NCI-H2029 (cell line): ENCODE data around the gene CALML6.
"Not testable (repeated sequence)": the region's sequence is repeated elsewhere in the genome, so short reads cannot be mapped to it uniquely, and the experiment has no call there.

ENCODE experiments used
- DNase-seq: peaks from one replicate; lab custom pipeline; 2025; lab: John Stamatoyannopoulos, UW

The CALML6 gene, protein sequence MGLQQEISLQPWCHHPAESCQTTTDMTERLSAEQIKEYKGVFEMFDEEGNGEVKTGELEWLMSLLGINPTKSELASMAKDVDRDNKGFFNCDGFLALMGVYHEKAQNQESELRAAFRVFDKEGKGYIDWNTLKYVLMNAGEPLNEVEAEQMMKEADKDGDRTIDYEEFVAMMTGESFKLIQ

DNA sequence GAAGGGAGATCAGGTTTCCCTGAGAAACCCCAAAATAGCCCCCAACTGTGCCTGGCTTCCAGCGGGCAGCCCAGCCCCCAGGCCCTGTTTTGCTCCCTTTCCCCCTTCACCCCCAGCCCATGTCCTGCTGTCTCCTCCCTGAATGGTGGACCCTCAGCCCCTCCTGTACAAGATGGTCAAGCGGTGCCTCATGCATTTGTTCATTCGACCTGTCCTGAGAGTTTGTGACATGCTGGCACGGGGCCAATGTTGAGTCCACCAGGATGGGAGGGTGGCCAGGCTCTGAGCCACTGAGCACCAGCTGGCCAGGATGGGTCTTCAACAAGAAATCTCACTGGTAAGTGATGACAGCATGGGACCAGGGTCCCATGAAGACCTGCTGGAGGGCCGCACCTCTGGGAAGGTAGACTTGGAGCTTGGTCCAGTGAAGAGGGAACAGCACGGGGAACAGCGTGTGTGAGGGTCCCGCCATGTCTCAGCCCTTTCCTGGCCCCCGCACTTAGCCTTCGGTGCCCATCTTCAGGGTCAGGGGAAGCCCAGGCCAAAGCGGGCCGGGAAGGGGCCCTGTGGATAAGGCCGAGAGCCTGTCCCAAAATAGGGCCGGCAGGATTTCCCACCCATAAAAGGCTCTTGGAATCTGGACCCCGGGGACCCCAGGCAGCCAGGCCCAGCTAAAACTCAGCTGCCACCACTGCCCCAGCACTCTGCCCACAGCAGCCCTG is at the start of gene CALML6:
CALML6 (plus strand) TSS at position 290 of the 722 bp plus-strand sequence; CDS start at position 311, 21 bp downstream.
- no peak for DNase-seq

DNA sequence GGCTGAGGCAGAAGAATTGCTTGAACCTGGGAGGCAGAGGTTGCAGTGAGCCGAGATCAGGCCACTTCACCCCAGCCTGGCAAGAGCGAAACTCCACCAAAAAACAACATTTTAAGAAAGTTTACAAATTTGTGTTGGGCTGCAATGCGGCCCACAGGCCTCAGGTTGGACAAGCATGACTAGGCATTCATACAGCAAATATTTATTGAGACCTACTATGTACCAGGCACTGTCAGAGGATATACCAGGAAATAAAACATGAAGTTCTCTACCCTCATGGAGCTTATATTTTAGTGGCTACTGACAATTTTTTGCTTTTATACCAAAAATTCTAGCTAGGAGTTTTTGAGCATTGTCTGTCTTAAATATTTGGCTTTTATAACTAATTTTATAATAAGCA is 47.9 kb upstream of the CALML6 start:
- DNase-seq, result no peak

DNA sequence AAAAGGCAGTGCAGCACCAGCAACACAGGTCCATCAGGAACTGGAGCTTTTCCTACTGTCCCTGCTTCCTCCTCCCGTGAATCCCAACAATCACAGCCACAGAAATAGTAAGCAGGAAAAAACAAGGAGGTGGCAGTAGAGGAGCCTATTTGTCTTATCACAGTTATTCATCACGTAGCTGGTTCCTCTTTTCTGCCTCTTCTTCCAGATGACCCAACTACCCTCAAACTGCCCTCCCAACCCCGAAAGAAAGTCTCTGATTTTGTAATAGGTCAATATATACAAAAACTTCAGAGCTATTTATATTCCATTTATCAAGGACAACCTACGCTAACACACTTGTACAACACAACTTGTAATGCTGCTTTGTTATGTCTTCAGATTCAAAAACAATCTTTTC is 45.6 kb upstream of the CALML6 start:
- DNase-seq, result no peak

DNA sequence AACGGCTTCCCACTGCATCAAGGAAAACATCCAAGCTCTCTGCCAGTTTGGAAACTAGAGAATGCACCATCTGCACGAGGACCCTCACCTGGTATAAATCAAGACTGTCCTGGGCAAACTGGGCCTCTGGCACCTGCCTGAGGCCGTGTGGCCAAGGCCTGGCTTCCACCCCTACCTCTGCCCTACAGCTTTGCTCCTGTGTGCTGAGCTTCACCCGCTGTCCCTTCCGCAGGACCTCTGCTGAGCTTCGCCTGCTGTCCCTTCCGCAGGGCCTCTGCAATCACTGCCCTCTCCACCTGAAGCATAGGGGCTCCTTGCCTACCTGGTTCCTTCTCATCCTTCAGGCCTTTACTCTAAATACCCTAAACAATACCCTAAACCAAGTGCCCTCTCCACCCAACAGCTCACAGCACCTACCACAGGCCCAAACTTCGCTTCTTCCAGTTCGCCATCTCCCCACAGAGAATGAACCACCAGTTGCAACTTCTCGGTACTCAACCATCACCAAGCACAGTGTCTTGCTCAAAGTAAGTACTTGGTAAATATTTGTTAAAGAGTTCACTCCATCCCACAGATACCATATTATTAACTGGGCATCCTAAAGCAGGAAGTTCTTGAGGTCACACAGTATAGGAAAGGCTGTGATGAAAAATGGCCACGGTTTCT is 42.6 kb upstream of the CALML6 start:
- no peak for DNase-seq

DNA sequence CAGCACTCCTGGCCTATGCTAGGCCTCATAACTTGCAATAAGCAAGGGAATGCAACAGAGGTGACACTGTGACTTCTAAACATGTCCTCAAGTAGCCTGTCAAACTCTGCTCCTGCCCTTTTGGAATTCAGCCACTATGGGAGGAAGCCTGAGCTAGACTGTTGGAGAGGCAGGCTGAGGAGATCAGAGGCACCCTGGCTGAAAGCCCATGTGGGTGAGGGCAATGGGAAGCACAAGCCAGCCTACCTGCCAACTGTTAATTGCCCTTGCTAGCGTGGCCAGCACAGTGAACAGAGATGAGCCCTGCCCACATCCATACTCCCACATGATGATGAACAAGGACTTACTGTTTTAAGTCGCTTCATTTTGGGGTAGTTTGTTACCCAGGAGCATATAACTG is 41.9 kb upstream of the CALML6 start:
- DNase-seq, result peak; percentile 78

DNA sequence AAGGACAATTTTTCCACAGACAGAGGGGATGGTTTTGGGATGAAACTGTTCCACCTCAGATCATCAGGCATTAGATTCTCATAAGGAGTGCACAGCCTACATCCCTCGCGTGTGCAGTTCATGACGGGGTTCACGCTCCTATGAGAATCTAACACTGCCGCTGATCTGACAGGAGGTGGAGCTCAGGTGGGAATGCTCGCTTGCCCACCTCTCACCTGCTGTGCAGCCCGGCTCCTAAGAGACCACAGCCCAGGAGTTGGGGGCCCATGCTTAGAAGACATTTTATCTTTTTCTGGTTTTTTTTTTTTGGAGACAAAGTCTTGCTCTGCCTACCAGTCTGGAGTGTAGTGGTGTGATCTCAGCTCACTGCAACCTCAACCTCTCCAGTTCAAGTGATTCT is 40.2 kb upstream of the CALML6 start:
- DNase-seq, result no peak

DNA sequence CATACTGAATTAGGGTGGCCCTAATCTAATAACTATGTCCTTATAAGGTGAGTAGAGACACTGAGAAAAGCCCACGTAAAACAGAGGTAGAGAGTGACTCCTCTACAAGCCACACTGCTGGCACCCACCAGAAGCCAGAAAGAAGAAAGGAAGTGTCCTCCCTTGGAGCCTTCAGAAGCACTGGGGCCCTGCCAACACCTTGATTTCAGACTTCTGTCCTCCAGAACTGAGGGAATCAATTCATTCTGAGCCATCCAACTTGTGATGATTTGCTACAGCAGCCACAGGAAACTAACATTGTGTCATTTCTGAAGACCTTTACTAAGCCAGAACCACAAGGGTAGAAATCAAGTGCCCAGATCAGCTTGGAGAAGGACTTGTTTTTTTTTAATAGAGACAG is 39.1 kb upstream of the CALML6 start:
- no peak for DNase-seq

DNA sequence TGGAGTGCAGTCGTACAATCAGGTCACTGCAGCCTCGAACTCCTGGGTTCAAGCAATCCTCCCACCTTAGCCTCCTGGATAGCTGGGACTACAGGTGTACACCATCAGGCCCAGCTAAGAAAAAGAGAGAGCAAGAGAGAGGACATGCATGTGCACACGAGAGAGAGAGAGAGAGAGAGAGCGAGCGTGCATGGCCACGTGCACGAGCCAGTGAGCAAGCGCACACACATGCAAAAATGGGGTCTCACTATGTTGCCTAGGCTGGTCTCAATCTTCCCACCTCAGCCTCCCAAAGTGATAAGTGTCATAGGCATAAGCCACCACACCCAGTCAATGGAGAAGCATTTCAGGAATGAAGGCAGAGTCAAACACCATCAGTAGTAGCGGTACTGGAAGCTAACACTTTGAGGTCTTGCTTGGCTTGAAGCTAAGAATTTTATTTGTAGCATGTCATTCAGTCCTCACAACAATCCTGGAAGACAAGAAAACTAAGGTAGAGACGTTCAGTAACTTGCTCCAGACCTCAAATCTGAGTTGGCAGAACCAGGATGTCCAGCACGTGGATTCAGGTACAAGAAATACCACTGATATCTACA is 38.6 kb upstream of the CALML6 start:
- DNase-seq, result no peak

DNA sequence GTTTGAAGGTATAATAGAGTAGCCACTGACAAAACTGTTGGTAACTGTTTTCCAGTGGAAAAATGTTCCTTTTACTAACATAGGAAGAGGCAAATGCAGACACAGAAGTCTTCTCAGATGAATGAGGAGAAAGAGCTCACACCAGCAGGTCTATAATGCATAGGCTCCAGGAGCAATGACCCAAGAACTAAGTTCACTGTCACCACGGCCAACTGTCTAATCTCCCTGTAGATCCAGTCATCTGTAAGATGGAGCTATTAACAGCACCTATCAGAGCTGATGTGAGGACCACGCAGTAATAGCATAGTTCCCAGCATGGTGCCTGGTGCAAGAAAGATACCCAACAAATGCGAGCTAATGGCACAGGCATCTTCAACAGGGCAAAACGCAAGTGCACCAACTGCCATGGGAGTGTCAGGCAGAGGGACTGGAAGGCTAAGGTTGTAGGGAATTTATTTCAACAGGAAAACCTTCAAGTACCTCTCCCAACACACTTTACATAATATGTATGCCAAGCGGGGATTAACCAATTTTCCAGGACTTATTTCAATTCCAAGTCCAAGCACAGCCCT is 37.1 kb upstream of the CALML6 start:
- DNase-seq, result no peak

DNA sequence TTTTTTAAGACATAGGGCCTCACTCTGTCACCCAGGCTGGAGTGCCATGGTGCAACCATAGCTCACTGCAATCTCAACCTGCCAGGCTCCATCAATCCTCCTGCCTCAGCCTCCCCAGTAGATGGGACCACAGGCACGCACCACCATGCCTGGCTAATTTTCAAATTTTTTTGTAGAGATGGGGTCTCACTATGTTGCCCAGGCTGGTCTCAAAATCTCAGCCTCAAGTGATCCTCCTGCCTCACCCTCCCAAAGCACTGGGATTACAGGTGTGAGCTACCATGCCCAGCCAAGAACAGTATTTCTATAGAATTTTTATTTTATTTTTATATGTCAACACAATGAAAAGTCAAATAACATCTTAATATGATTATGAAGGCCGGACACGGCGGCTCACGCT is 35.1 kb upstream of the CALML6 start:
- DNase-seq, result no peak

DNA sequence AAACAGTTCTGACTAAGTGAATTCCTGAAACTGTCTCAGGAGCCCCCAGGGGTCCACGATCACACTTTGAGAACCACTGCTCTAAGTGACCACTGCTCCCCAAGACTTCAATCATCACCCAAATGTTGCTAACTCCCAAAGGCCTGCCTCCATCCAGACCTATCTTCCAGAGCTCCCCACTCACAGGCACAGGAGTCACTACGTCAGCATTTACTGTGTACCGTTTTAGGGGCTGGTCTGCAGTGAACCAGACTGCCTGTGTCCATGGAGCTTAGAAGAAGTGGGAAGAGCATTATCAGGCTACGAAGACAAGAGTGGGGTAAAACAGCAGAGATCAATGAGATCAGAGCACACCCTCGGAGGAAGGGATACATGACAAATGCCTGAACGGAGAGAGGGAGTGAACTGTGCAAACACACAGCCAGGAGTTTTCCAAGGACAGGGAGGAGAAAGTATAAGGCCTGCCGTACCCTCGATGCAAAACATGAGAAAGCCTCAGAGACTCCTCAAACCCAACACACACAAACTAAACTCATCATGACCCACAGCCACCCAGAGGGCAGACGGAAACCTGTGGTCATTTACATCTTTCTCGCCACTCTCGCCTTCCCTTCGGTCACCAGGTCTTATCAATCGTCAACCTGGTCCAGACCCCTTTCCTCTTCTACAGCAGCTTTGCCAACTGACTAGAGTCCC is 34.3 kb upstream of the CALML6 start:
- no peak for DNase-seq

DNA sequence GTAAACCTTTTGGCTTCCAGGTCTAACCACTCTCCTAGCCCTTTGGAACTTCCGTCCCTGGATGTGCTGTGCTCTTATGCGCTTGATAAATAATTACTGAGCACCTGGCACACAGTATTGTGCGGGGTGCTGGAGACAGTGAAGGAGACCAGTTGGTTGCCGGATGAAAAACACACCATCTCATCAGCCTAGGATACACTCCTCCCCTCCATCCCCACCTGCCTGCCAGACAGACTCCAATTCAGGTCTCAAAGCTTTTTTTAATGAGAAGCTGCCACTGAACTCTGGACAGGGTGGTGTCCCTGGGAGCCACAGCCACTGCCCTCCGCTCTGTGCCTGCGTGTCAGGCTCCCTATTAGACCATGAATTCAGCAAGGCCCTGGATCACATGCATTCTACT is 33.3 kb upstream of the CALML6 start:
- DNase-seq, result no peak

DNA sequence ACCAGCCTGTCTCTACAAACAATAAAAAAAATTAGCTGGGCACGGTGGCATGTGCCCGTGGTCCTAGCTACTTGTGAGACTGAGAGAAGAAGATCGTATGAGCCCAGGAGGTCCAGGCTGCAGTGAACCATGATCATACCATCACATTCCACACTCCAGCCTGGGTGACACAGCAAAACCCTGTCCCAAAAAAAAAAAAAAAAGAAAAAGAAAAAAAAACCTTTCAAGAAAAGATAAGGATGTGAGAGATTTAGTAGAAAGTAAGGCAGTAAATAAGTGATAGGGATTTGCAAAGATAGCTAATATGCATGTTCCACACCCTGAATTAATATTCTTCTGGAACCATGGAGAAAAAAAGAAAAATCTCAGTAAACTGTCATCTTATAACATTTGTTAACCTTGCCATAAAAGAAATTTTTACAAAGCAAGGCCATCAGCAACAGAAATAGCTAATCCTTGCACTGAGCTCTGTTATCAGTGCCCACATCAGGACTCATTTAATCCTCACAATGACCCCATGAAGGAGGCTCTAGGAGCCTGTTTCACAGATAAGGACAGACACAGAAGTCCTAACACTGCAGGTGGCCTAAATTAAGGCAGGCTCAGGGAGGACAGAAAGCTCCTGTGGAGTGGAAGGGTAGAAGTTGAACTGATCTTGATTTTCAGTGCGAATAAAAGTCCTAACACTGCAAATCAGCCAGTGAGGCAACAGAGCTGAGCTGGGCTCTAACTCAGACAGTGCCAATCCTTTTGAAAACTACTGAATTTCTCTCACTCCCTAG is 31.8 kb upstream of the CALML6 start:
- DNase-seq, result no peak

DNA sequence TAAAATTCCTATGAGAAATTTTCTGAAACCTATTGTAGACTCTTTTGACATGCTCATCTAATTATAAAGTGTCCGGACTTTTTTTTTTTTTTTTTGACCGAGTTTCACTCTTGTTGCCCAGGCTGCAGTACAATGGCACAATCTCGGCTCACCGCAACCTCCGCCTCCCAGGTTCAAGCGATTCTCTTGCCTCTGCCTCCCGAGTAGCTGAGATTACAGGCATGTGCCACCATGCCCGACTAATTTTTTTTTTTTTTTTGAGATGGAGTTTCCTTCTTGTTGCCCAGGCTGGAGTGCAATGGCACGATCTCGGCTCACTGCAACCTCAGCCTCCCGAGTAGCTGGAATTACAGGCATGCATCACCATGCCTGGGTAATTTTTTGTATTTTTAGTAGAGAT is 31.2 kb upstream of the CALML6 start:
- not testable (repeated sequence) for DNase-seq

DNA sequence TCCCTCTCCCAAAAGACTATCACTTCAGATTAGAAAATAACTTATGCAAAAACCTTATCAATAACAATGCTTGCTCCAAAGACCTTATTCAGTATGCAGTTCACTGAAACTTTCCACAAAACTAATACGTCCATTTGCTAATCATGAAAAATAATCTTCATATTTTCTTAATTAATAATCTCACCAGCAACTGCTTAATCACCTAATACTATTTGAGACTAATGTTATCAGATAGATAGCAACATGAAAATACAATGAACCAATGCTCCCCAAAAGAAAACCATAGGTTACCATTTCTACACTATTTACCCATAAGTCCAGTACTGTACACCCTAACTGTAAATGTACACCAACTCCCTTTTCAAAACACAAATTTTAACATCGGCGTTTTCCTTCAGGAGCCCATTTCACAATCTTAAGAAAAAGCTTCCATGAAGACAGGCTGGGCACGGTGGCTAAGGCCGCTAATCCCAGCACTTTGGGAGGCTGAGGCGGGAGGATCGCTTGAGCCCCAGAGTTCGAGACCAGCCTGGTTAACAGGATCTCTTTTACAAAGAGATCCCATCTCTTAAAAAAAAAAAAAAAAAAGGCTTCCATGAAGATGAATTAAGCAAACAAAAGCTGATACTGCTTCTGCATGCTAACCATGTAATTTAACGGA is 25.8 kb upstream of the CALML6 start:
- no peak for DNase-seq

DNA sequence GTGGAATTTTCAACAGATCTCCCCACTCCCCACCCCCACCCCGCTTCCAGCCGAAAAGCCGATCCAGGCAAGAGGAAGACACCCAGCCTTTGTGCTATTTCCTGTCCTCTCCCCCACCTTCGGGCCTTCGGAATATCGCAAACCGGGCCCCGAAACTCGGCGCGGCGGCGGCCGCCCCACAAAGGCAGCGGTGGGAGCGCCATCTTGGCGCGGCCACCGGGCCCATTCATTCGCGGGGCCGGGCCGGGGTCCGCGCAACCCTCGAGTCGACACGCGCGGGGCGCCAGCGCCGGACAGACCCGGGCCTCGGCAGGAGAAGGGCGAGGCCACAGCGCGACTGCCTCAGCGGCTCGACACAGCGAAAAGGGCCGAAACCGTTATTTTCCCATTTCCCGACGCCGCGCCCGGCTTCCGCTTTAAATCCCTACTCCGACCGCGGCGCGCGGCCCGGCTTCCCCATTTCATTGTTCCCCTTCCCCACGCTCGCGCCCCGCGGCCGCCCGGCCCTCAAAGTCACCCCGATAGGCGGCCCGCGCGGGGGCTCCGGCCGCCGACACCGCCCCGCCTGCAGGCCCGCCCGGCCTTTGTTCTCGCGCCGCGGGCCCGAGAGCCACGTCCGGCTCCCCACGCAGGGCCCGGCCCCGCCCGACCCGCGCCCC is 25.1 kb upstream of the CALML6 start:
- DNase-seq, result no peak

DNA sequence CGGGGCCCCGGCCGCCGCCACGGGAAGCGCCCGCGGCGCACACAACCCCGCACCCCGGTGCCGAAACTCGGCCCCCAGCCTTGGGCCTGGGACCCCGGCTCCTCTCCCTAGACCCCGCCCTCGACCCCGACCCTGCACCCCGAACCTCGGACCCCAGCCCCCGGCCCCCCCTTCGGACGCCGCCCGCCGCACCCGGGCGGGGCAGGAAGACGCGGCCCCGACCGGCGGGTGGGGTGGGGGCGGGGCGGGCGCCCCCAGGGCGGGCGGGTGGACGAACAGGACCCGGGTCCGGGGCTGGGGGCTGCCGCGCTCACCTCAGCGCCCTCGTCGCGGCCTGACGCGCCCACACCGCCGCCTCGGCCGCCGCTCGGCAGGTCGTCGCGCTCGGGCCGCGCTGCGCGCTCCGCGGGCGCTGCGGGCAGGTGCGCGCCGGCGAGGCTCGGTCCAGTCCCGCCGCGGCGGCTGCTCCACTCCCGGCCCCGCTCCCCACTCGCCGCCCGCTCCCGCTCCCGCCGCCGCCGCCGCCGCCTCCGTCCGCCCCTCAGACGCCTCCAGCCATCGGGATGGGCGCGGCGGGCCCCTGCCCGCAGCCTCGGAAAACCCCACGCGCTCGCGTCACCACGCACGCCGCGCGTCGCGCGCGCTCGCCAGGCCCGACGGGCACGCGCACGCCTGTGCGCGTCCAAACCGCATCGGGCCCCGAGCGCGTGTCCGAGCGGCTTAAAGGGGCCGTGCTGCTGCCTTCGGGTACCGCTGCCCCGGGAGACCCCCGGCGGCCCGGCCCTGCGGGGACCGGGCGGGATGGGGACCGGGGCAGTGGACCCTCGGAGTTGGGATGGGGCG is 24.3 kb upstream of the CALML6 start, which contains the start of gene GNB1:
GNB1 (minus strand) TSS at position 582 of the 843 bp plus-strand sequence. CDS start 65,634 bp downstream, outside the sequence.
- DNase-seq, result peak; percentile 69

DNA sequence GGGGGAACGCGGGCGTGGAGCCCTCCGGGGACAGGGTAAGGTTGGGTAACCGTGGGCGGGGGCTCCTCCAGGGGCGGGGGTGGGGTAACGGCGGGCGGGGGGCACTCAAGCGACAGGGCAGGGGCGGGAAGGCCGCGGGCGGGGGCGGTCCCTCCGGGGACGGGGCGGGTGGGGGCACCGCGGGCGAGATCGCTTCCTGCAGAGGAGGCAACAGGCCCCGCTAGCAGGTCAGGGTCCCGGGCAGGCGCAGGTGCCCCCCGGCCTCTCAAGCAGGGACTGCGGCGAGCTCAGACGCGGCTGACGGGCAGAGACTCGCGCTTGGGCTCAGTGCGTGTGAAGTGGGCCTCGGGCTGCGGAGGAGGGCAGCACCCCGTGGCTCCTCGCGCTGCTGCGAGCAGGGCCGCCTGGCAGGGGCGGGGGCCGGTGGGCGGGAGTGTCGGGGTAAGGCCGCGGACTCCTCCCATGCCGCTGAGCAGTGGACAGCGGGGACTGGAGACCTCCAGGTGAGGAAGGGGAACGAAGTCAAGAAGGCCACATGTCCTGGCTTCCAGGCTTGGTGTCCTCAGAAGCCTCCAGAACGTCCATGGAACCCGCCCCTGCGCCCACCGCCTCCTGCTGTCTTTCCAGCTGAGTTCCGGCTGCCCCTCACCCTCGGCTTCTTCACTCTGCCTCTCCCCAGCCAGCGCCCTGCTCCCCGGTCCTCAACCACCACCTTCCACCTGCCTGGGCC is 23.5 kb upstream of the CALML6 start:
- DNase-seq, result no peak
